Stimulated activated naive CD8-positive, alpha-beta T cell treated with anti-CD3 and anti-CD28 coated beads, Interleukin-15, amount 100 ng/mL, for 72 hours (primary cell): ENCODE data around the gene CD34.
"Not testable (repeated sequence)": the region's sequence is repeated elsewhere in the genome, so short reads cannot be mapped to it uniquely, and the experiment has no call there.

ENCODE experiments used
- ATAC-seq: fragments of 150-1000 bp; cut with Tn5 transposase; 2 replicates; pipeline ENCODE4 v1.10.0; 2021; ENCODE audit warnings: mild to moderate bottlenecking, moderate library complexity
- DNase-seq, 2 donors: peaks; one replicate each; pipeline ENCODE4 v3.0.0; 2021 to 2022
- H3K27ac Mint-ChIP-seq, 2 donors: one replicate each; pipeline ENCODE4 v1.8.0; 2022; ENCODE audit warnings: mild to moderate bottlenecking in 2 of 2, mixed read lengths in 2 of 2, moderate library complexity in 2 of 2
- H3K27me3 Mint-ChIP-seq: one replicate; pipeline ENCODE4 v1.8.0; 2022; ENCODE audit warnings: mixed read lengths
- H3K4me1 Mint-ChIP-seq: one replicate; pipeline ENCODE4 v1.8.0; 2022; ENCODE audit warnings: mild to moderate bottlenecking, mixed read lengths
- H3K4me3 Mint-ChIP-seq, 2 donors: one replicate each; pipeline ENCODE4 v1.8.0; 2022; ENCODE audit warnings: mild to moderate bottlenecking in 2 of 2, mixed read lengths in 2 of 2, moderate library complexity in 1 of 2
- H3K9me3 Mint-ChIP-seq, 2 donors: one replicate each; pipeline ENCODE4 v1.8.0; 2022; ENCODE audit warnings: mixed read lengths in 2 of 2

Gene CD34

DNA sequence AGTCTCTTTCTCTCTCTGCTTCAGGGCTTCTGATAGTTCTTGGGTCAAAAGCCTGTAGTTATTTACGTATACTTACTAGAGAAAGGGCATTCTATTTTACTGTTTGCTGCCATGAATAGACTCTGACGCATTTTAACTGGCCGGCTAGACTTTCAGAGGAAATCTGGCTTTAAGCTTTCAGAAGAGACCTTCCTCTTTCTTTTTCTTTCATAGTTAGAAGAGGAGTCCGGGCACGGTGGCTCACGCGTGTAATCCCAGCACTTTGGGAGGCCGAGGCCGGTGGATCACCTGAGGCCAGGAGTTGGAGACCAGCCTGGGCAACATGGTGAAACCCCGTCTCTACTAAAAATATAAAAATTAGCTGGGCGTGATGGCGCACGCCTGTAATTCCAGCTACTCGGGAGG, 31.4 kb upstream of the CD34 start:
- DNase-seq, ATAC-seq, H3K4me3 Mint-ChIP-seq, H3K9me3 Mint-ChIP-seq, H3K4me1 Mint-ChIP-seq: not testable (repeated sequence)
- Mint-ChIP-seq H3K27ac (peak overlapping the region in 1 of 2 donors; percentile 84), H3K27me3 (peaks cover 36% of the 10 kb centered on the region)

- H3K27ac Mint-ChIP-seq, result no peak overlapping the region
- no peaks in the 10 kb centered on the region for H3K4me1 Mint-ChIP-seq
- no peak overlapping the region for H3K4me3 Mint-ChIP-seq
- H3K9me3 Mint-ChIP-seq, result no peaks in the 10 kb centered on the region
- ATAC-seq, result no peak
- H3K27me3 Mint-ChIP-seq, result peaks cover 36% of the 10 kb centered on the region
- no peak for DNase-seq
These were observed 30.7 kb upstream of the CD34 start for GRCh38 chr1:207941665-207942064.

DNA sequence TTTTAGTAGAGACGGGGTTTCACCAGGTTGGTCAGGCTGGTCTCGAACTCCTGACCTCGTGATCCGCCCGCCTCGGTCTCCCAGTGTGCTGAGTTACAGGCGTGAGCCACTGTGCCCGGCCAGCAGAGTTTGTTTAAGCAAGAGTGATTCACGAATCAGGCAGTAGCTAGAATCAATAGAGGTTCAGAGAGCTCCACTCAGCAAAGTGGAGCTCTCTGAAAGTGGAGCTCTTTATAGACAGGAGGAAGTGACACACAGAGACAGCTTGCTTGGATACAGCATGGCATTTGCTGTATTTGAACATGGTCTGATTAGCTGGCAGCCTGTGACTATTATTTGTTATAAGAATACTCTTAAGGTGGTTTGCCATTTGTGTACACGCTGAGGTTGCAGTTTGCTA, 27.1 kb upstream of the CD34 start:
- Mint-ChIP-seq H3K4me1 (no peaks in the 10 kb centered on the region), H3K4me3 (no peak overlapping the region), H3K27ac (no peak overlapping the region), H3K9me3 (peaks cover 0 to 6% of the 10 kb centered on the region in 2 donors), H3K27me3 (peaks cover 36% of the 10 kb centered on the region)
- DNase-seq (no peak), ATAC-seq (no peak)

DNA sequence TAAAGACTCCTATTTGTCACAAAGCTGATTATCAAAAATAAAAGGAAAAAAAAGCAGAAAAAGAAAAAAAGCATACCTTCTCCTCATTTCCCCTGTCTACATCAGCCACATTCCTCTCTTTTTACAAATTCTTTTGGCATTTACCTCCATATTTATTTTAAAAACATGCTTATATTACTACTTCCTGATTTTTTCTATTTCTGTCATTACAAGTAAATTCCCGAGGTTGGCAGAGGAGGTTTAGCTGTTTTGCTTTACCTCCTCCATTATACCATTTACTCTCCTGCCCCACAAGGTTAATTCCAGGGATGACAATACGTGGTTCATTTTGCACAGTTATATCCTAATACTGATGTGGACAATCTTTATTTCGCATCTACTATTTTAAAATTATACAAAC, 26.3 kb upstream of the CD34 start:
- no peak overlapping the region for H3K27ac Mint-ChIP-seq
- DNase-seq (no peak), ATAC-seq (no peak)
- no peak overlapping the region for H3K4me3 Mint-ChIP-seq
- peaks cover 0 to 8% of the 10 kb centered on the region in 2 donors for H3K9me3 Mint-ChIP-seq
- H3K4me1 Mint-ChIP-seq, result no peaks in the 10 kb centered on the region
- peaks cover 33% of the 10 kb centered on the region for H3K27me3 Mint-ChIP-seq

DNA sequence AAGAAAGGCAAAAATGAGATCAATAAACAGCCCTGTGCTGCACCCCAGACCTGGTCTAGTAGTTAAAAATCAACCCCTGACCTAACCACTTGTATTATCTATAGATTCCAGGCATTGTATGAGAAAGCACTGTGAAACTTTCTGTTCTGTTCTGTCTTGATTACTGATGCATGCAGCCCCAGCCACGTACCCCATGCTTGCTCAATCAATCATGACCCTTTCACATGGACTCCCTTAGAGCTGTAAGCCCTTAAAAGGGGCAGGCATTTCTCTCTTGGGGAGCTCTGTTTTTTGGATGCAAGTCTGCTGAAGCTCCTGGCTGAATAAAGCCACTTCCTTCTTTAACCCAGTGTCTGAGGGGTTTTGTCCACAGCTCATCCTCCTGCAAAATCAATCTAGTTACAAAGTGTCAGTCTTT, 24.2 kb upstream of the CD34 start:
- H3K27me3 Mint-ChIP-seq, result peaks cover 16% of the 10 kb centered on the region
- H3K4me3 Mint-ChIP-seq, result no peak overlapping the region
- peaks cover 0 to 8% of the 10 kb centered on the region in 2 donors for H3K9me3 Mint-ChIP-seq
- no peak for DNase-seq
- no peak for ATAC-seq
- no peaks in the 10 kb centered on the region for H3K4me1 Mint-ChIP-seq
- H3K27ac Mint-ChIP-seq, result no peak overlapping the region

GRCh38 chr1:207933205-207933800, 22.4 kb upstream of the CD34 start:
- Mint-ChIP-seq H3K9me3 (peaks cover 0 to 8% of the 10 kb centered on the region in 2 donors), H3K27me3 (no peaks in the 10 kb centered on the region), H3K4me3 (no peak overlapping the region), H3K27ac (no peak overlapping the region), H3K4me1 (no peaks in the 10 kb centered on the region)
- DNase-seq, result no peak
- no peak for ATAC-seq

GRCh38 chr1:207926984-207927383, 16.1 kb upstream of the CD34 start:
- ATAC-seq (no peak), DNase-seq (no peak)
- no peaks in the 10 kb centered on the region for H3K4me1 Mint-ChIP-seq
- H3K9me3 Mint-ChIP-seq, result no peaks in the 10 kb centered on the region
- H3K27me3 Mint-ChIP-seq, result peaks cover 33% of the 10 kb centered on the region
- no peak overlapping the region for H3K27ac Mint-ChIP-seq
- no peak overlapping the region for H3K4me3 Mint-ChIP-seq

GRCh38 chr1:207925969-207926368, 15.0 kb upstream of the CD34 start:
- not testable (repeated sequence) for ATAC-seq, H3K4me1 Mint-ChIP-seq, DNase-seq, H3K27ac Mint-ChIP-seq, H3K9me3 Mint-ChIP-seq, H3K4me3 Mint-ChIP-seq
- peaks cover 42% of the 10 kb centered on the region for H3K27me3 Mint-ChIP-seq

DNA sequence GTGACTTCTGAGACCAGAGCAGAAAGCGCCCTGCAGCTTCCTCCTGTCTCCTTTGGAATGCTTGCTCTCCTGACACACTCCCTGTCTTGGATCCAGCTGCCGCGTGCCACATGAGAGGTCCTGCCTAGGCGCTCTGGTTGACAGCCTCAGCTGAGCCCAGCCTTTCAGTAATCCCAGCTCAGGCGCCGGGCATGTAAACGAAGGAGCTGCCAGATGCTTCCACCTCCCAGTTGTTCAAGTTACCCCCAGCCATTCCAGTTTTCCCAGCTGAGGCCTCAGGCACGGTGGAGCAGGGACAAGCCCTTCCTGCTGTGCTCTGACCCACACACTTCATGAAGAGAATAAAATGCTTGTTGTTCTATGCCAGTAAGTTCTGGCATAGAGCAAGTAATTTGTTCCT, 14.3 kb upstream of the CD34 start:
- Mint-ChIP-seq H3K4me1 (no peaks in the 10 kb centered on the region), H3K4me3 (no peak overlapping the region), H3K9me3 (no peaks in the 10 kb centered on the region), H3K27ac (no peak overlapping the region), H3K27me3 (peaks cover 48% of the 10 kb centered on the region)
- ATAC-seq (no peak), DNase-seq (no peak)

DNA sequence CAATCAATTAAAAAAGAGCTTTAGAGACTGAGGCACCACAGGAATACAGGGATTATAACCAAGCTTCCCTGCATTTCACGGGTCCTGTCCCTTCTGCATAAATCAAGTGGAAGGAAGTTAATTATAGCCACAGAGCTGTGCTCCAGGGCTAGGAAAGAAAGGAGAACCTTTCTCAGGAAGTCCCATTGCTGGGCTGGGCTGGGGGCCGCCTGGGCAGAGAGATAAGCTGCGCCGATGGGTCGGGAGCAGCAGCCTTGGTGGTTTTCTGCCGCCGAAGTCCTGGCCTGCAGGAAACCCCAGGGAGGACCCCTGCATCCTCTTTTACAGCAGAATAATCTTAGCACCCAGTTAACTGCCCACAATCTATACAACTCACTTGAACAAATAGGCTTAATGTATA, 12.6 kb upstream of the CD34 start:
- H3K4me3 Mint-ChIP-seq, result no peak overlapping the region
- peaks cover 55% of the 10 kb centered on the region for H3K27me3 Mint-ChIP-seq
- no peaks in the 10 kb centered on the region for H3K9me3 Mint-ChIP-seq
- no peak for ATAC-seq
- DNase-seq, result no peak
- no peak overlapping the region for H3K27ac Mint-ChIP-seq
- H3K4me1 Mint-ChIP-seq, result no peaks in the 10 kb centered on the region

DNA sequence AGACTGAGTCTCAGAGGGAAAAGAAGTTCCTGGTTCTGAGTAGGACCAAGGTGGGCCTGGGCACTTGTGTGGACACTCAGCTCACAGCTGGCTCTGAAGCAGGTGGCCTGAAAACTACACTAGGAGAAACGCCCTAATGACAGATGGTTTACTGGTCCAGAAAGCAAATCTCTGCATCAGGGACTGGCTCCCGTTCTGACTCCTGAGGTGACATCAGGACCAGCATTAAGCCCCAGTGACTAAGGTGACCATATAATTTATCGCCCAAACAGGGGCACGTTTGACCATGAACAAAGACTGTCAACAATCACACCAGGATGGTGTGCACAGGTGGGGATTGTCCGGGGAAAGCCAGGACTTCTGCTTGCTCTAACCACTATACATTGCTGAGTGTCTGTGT, 12.2 kb upstream of the CD34 start:
- Mint-ChIP-seq H3K4me1 (no peaks in the 10 kb centered on the region), H3K27me3 (peaks cover 58% of the 10 kb centered on the region), H3K4me3 (no peak overlapping the region), H3K9me3 (no peaks in the 10 kb centered on the region), H3K27ac (no peak overlapping the region)
- DNase-seq (no peak), ATAC-seq (no peak)

GRCh38 chr1:207922554-207922953, 11.6 kb upstream of the CD34 start:
- Mint-ChIP-seq H3K27ac (no peak overlapping the region), H3K9me3 (no peaks in the 10 kb centered on the region), H3K27me3 (peaks cover 62% of the 10 kb centered on the region), H3K4me3 (no peak overlapping the region), H3K4me1 (no peaks in the 10 kb centered on the region)
- ATAC-seq (no peak), DNase-seq (no peak)

- Mint-ChIP-seq H3K9me3 (no peaks in the 10 kb centered on the region), H3K4me1 (no peaks in the 10 kb centered on the region), H3K27ac (peak overlapping the region in 1 of 2 donors; percentile 29), H3K27me3 (peaks cover 53% of the 10 kb centered on the region), H3K4me3 (no peak overlapping the region)
- no peak for DNase-seq
- ATAC-seq, result no peak
These were observed 10.4 kb upstream of the CD34 start for GRCh38 chr1:207921321-207921720.

GRCh38 chr1:207920444-207921021, 9.6 kb upstream of the CD34 start:
- Mint-ChIP-seq H3K4me1 (no peaks in the 10 kb centered on the region), H3K27me3 (peaks cover 53% of the 10 kb centered on the region), H3K27ac (no peak overlapping the region), H3K4me3 (no peak overlapping the region), H3K9me3 (no peaks in the 10 kb centered on the region)
- DNase-seq, result no peak
- ATAC-seq, result no peak

DNA sequence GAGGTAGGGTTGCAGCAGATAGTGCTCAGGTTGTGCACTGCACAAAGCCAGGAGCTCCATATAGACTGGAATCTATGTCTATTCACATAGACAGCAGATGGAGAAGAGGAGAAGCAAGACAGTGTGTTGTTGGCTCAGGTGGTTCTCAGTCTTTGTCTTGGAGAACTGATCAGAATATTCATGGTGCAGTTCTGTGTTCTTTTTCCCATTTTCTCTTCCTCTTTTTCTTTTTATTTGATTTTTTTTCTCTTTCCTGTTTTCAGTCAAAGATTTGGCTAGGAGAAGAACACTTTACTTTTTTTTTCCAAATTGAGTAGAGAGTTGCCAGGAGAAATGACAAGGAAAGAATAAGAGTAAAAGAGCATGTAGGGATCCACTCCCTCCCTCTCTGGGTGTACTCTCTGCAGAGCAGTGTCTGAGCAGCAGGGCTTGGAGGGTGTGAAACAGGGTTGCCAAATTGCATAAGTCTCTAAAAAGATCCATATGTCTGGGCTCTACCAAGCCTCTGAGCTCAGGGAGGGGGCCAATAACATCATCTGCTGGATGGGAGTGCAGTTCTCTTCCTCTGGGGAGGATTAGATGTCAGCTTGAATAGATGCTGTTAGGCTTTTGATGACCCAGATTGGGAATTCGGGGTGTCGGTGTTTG, 8.7 kb upstream of the CD34 start:
- Mint-ChIP-seq H3K9me3 (no peaks in the 10 kb centered on the region), H3K4me3 (no peak overlapping the region), H3K4me1 (no peaks in the 10 kb centered on the region), H3K27me3 (peaks cover 50% of the 10 kb centered on the region), H3K27ac (peak overlapping the region in 1 of 2 donors; percentile 21)
- DNase-seq (no peak), ATAC-seq (no peak)

- no peak overlapping the region for H3K27ac Mint-ChIP-seq
- ATAC-seq (no peak), DNase-seq (no peak)
- H3K4me1 Mint-ChIP-seq, result no peaks in the 10 kb centered on the region
- H3K27me3 Mint-ChIP-seq, result peaks cover 57% of the 10 kb centered on the region
- H3K4me3 Mint-ChIP-seq, result no peak overlapping the region
- no peaks in the 10 kb centered on the region for H3K9me3 Mint-ChIP-seq
These were observed 7.7 kb upstream of the CD34 start for GRCh38 chr1:207918581-207918980.
